GM18870 (cell line): ENCODE measurements around the gene PHF2.

Experiments used
- ATAC-seq: cut with Tn5 transposase; IDR thresholded peaks from one replicate; pipeline ENCODE4 v1.9.1; 2021; ENCODE audit warnings: moderate library complexity; ENCODE audit not compliant: unreplicated experiment

The PHF2 gene

DNA sequence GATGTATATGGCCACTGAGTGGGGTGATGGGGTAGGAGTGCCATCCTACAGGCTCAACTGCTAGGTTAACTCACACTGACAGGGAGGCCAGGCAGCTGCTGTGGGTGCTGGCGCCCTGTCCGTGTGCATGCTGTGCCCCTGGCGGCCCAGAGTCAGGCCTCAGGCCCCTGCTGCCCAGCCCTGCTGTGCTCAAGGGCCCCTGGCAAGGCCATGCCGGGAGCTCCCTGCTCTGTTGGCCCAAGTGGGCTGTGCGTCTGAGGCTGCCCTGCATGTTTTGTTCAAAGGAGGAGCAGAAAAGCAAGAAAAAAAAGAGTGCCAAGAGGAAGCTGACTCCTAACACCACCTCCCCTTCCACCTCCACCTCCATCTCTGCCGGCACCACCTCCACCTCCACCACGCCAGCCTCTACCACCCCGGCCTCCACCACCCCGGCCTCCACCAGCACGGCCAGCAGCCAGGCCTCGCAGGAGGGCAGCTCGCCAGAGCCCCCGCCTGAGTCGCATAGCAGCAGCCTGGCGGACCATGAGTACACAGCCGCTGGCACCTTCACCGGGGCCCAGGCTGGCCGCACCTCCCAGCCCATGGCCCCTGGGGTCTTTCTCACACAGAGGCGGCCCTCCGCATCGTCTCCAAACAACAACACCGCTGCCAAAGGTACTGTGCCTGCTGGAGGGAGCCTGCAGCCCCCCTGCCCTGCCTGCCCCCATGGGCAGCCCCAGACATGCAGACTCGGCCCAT, 100.1 kb downstream of the PHF2 start:
- ATAC-seq, result no peak

DNA sequence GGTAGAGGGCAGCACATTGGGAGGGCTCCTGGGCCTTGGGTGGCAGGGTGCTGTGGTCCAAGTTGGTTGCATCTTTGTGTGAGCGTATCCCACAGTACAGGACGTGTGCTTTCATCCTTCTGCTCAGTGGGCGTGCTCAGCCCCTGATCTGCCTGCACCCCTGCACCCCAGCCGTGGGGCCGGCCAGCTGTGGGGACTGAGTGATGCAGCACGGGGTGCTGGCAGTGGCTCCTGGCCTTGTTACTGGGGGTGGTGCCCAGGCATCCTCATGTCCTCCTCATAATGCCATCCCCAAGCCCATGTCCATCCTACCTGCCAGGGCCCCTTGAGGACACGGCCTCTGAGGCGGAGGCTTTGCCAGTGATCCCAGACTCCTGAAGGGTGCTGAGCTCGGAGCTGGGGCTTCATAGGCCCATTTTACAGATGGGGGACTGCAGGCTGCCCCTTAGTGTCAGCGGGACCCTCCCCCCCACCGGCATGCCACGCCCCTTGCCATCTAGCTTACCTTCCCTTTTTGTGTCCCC, 100.7 kb downstream of the PHF2 start:
- ATAC-seq, result no peak

DNA sequence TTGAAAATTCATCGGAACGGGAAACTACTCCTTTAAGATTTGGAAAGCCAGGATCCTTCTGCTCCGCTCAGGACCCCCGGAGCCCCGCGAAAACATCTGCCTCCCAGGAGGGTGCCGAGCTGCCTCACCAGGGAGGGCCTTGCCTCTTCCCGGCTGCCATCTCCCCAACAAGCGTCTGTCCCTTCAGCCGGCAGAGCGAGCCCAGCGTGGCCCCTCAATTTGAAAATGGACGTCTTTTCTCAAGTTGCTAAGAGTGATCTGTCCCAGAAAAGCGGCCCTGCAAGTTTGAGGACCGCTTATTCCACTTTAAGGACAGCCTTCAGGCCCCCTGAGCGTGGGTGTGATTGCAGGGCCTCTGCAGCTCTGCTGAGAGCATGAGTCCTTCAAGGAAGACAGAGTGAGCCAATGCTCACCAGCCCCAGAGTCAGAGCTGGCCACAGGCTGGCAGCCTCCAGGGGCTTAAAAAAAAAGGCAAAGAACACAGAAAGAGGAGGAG, 101.3 kb downstream of the PHF2 start:
- no peak for ATAC-seq

DNA sequence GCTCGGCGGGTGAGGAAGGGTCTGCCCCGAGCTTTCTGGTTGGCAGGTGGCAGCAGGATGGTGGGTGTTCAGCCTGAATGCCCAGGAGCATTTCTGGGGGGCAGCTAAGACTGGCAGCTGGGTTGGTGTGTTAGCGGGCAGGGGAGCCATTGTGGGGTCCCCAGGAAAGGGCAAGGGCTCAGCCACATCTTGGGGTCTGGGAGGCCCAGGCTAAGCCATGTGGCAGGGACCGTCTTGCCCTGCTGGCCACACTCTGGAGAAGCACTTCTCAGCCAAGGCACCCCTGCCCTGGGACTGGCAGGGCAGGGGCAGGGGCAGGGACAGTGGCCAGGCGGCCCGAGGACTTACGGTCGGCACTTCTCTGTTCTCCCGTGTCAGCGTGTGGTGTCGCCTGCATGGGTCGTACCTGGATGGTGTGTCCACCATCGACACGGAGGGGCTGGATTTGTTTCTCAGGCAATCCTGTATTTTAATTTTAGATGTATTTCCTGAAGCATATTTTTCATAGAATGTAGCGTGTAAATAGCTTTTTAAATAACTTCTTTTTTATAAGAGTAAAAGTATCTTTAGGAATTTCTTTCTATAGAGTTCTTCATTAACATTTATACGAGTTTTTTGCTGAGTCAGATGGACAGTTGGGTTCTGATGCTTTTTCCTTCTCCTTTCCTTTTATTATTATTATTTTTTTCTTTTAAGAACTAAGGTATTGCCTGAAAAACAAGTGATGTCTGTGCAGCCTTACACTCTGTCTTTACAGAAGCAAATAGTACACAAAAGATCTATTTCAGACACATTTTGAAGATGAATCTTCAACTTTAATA, 102.0 kb downstream of the PHF2 start:
- no peak for ATAC-seq

DNA sequence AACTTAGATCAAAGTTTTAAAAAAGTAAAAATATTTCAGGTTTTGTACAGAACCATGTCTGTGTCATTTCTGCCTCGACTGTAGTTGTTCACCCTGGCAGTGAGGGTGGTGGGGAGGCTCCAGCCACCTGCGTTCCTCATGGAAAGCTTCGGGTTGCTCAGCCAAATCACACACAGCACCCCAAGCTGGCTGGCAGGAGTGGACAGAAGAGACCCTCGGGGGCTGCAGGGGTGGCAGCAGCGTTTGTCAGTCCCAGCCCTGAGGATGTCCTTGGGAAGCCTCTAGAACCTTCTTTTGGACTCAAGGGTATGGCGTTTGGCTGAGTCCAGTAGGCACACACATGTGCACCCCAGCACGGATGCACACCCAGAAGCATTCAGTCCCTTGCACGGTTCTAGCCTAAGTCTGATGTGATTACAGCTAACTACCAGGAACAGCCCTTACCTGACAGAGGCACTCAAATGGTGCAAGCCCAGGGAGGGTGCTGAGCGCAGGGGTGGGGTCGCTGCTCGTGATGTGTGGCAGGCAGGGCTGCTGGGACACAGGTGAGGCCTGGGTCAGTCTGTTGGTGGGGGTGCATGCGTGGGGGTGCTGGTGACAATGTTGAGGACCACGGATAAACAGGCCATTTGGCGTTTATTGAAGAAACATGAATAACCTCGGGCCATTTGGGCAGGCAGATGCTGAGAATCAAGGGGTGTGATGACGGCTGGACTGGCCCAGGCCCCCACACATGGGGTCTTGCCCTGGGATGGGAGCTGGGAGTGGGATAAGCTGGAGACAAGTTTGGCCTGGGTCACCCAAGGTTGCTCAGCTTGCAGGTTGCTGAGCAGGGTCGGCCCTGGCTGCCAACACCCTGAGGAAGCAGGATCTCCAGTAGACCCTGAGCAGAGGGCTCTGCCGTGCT, 103.4 kb downstream of the PHF2 start:
- ATAC-seq, result no peak

DNA sequence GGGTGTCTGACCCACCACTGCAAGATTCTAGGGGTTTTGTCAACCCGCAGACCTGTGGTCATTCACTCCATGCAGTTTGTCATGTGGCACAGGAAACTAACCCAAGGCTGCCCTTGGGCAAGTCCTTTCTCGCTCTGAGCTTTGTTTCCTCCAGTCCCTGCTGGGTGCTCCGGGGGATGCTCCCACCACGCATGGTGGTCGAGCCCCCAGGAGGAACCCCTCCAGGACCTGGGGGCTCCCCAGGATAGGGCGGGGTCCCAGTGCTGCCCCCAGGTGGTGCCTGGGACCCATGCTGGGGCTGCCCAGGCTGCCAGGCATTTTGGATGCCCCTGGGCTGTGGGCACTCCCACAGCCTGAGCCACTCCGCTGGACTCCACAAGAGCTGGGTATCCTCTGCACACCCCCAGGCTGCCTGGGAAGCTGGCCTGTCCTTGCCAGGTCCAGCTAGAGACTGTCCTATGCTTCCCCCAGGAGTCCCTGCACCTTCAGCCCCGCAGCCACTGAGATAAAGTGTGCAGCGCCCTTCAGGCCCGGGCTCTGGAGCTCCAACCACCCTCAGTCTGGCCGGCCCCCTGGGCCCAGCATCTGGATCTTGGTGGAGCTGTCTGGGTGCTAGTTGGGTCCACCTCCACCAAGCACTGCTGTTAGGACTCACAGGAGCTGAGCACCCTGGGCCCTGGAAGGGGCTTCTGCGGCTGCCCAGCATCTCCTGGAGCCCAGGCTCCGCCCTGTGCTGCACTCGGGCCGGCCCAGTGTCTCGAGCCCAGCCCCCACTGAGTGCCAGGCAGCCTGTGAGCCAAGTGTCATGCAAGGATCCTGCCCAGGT, 104.3 kb downstream of the PHF2 start:
- no peak for ATAC-seq

DNA sequence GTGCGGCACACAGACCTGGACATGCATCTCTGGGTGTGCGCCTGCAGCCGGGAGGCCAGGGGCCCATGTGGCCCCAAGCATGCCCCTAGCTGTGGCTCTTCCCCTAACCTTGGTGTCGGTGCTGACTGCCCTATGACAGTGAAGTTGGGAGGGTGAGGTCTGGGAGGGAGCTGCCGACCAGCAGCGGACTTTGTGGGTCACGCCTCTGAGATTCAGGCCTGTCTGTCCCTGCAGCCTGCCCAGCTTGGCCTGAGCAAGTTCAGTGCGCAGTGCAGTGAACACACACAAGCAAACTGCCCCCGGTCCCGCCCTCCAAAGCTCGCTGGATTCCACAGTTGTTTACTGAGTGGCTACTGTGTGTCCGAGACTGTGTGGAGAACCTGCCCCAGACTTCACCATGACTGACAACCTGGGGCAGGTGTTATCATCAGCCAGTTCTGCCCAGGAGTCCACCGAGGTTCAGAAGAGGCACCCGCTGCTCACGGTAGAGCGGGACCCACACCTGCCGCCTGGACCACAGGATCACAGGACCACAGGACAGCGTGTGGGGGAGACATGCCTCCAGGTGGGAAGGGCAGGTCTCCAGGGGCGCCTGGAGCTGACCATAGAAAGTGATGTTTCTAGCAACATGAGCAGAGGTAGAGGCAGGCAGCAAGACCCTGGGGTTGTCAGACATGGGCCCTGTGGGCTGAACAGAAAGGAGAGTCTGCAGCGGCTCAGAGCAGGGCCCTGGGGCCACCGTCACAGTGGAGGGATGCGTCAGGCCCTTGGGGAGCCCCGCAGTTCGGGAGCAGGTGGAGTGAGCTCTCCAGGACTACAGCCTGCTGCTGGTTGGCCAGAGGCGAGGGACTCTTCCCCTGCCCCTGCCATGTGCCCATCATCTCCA, 105.1 kb downstream of the PHF2 start:
- ATAC-seq, result no peak

DNA sequence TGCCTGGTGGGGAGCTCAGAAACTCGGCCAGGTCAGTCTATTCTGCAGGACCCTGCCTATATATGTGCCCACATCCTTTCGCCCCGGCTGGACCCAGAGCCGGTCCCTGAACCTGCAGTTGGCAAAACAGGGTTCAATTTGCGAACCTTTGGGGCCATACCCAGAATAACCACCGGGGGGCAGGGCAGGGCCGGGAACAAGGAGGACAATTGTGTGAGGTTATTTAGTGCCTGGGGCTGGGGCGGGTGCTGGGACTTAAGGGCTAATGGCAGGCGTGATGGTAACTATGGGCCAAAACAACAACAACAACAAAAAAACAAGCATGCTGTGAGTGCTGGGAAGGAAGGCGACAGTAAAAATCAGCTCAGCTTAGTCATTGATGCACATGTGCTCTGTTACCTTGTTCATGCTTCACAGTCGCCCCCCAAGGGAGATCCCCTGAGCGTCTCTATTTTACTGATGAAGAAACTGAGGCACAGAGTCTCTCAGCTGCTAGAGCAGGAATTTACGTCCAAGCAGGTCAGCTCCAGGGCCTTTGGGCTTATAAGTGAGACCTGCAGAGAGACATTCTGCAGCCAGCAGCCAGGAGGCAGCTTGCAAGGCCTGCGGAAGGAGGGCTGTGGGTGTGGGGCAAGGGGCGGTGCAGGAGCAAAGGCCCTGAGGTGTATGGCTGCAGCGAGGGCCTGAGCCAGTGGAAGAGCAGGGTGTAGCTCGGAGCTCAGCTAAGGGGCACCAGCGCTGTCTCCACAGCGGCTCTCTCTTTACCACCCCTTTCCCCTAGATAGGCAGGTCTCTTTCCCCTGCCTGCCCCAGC, 106.0 kb downstream of the PHF2 start:
- no peak for ATAC-seq

DNA sequence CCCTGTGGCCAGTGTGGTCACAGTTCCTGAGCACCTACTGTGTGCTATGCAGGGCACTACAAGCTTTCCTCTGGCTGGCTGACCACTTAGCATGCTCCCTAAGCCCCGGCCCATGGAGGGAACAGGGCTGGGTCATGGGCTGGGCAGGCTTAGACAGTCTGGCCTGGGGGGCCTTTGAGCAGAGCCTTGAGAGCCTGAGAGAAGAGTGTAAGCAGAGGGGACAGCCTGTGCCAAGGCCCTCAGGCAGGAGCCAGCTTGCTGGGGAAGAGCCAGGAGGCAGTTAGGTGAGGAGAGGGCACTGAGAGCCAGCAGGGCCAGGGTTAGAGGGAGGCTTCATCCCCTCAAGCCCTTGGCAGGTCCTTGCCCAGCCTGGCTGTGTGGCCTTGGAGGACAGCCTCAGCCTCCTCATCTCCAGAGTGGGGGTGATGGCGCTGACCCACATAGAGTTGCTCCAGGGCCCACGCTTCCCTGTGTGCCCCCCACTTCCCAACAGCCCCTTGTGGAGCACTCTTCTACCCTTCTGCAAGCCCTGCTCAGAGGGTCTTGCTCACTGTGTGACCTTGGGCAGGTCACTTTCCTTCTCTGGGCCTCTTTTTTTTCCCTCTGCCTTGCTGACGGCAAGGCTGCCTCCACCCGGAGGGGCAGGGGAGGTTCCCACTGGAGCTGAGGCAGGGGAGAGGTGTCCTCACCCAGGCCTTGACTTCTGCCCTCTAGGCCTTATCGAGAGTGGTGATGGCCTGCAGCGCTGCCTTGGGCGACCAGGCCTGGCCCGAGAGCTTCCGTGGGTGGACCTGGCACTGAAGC, 107.1 kb downstream of the PHF2 start:
- no peak for ATAC-seq

DNA sequence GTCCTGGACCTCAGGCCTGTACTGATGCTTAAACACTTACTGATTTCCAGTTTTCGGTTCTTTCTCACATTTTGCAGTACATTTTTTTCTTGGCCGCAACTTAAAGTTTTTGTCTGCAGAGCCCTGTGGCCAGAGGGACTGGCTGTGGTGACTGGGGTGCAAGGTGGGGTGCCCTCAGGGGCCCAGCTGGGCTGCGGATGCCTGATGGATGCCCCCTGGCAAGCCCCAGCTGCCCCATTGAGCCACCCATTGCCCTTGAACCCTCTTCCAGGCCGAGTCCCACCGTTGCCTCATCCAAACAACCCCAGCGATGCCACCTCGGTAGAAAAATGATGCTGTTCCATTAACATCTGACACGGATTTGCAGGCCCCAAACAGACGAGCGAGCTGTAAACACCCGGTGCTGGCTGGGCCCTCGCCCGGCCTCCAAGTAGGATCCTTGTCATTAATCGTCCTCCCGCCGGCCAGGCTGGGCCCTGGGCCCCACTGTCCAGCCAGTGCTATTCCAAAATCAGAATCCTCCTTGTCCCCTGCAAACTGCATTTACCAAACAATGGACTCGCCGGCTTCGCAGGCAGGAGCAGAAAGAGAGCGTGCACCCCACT, 107.9 kb downstream of the PHF2 start:
- ATAC-seq, result no peak

DNA sequence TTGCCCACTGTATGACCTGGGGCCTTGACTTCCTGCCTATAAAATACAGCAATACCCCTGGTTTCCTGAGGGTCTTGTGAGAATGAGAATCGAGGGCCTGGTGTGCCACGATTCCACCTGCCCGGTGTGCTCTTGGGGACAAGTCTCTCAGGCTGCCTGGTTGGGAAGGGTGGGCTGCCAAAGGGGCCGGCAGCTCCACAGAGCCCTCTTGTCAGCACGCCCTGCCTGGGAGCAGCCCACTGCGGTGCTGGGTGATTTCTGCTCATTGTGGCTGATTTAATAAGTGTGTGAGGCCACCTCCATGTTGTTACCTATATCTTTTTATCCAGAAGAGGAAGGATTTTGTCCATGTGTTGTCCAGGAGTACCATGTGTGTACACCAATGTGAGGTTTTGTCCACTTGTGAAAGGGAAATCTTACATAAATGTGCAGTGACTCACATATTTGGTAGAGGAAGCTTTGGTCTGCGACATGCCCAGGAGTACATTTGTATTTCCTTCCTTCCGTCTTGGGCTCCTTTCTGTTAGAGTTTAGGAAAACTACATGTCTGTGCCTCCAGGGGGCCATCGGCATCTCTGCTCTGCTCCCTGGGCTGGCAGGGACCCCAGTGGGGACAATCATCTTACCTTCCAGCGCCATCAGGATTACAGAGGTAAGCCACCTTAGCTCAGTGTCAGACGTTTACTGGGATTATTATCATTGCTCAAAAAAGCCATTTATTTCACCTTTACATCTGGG, 108.6 kb downstream of the PHF2 start:
- ATAC-seq, result no peak

DNA sequence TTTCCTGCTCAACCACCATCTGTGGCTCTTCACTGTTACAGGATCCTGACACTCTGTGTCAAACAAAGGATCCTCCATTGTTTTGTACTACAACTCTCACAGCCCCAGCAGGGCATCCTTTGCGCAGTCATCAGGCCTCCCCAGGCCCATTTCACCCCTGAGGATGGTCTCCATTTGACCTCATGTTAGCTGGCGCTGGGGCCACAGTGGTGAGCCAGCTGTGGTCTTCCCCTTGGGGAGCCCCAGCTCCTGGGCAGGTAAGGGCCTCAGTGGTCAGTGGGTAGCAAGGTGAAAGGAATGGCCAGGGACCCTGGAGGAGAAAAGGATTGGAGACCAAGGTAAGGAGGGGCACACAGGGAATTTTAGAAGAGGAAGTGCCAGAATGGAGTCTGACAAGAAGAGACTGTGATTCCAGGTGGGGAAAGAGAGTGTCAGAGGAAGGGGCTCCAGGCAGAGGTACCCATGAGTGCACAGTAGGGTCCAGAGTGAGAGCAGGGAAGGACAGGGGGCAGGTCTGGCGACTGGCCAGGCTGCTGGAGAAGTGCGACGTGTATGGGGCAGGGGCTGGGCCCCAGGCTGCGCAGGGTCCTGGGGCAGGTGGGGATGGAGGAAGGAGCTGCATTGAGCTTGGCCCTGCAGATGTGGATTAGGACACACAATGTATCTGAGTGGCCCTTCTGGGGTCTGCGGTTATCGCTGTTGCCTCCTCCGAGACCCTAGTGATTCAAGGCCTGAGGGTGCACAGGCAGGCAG, 109.9 kb downstream of the PHF2 start:
- ATAC-seq, result no peak

DNA sequence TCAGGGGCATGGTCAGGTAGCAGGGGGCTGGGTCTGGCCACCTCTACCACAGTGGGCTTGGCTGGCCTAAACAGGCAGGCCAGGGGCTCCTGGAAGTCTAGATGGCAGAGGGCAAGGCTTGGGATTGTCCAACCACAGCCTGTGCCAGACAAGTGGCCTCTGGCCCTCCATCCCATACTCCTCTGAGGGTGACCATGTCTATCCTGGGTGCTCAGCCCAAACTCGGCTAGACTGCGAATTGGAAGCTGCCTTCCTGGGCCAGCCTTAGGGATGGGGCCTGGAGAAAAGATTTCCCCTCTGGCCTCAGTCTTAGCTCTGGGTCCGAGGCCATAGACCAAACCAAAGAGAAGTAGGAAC, 110.5 kb downstream of the PHF2 start:
- no peak for ATAC-seq

DNA sequence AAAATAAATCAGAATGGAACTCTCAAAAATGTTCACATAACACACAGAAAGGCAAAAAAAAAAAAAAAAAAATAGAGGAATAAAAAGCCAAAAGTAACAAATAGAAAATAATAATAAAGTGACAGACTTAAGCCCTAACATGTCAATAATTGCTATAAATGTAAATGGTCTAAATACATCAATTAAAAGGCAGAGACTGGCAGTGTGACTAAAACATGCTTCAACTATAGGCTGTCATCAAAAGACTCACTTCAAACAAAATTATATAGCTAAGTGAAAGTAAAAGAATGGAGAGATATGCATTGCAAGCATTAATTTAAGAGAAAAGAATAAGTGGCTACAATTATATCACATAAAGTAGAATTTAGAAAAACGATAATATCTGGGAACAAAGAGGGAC, 114.2 kb downstream of the PHF2 start:
- no peak for ATAC-seq

DNA sequence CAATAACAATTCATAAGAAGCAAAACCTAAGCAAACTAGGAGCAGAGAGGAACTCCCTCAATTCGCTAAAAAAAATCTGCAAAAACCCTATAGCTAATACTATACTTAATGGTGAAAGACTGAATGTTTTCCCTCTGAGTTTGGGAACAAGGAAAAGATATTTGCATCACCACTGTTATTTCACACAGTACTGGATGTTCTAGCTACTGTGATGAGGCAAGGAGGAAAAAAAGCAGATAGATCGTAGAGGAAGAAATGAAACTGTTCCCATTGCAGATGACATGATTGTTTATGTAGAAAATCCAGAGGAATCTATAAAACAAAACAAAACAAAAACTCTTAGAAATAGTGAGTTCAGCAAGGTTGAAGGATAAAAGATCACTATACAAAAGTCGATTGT, 116.7 kb downstream of the PHF2 start:
- ATAC-seq, result no peak
